HEK293 (cell line): Measurements from ENCODE around the gene MCHR1.

Experiments used
- BCL11A ChIP-seq: fragments of 450-650 bp; formaldehyde crosslinking; IDR thresholded peaks from 2 replicates; pipeline ENCODE4 v1.5.1; 2016; ENCODE audit warnings: low read depth, missing biosample characterization, missing genetic modification characterization
- BCL11B ChIP-seq: fragments of 450-650 bp; formaldehyde crosslinking; IDR thresholded peaks from 2 replicates; pipeline ENCODE4 v1.5.1; 2016; ENCODE audit warnings: low read depth, missing biosample characterization, missing genetic modification characterization
- KLF10 ChIP-seq: fragments of 450-650 bp; IDR thresholded peaks from 2 replicates; pipeline ENCODE4 v1.5.1; 2018; ENCODE audit warnings: missing biosample characterization, mild to moderate bottlenecking, missing genetic modification characterization
- KLF7 ChIP-seq: fragments of 450-650 bp; formaldehyde crosslinking; IDR thresholded peaks from 2 replicates; pipeline ENCODE4 v1.5.1; 2016; ENCODE audit warnings: missing biosample characterization, missing genetic modification characterization, borderline replicate concordance
- KLF9 ChIP-seq: fragments of 450-650 bp; formaldehyde crosslinking; IDR thresholded peaks from 2 replicates; pipeline ENCODE4 v1.5.1; 2016; ENCODE audit warnings: missing biosample characterization, missing genetic modification characterization, low read depth
- ZBTB8A ChIP-seq: fragments of 450-650 bp; formaldehyde crosslinking; IDR thresholded peaks from 2 replicates; pipeline ENCODE4 v1.5.1; 2016; ENCODE audit warnings: missing biosample characterization, missing genetic modification characterization
- ZNF140 ChIP-seq: fragments of 450-650 bp; formaldehyde crosslinking; IDR thresholded peaks from 2 replicates; pipeline ENCODE4 v1.5.1; 2016; ENCODE audit warnings: missing biosample characterization, missing genetic modification characterization
- ZNF184 ChIP-seq: fragments of 450-650 bp; IDR thresholded peaks from 2 replicates; pipeline ENCODE4 v1.5.1; 2018; ENCODE audit warnings: missing biosample characterization, mild to moderate bottlenecking, missing genetic modification characterization
- ZNF302 ChIP-seq: fragments of 450-650 bp; formaldehyde crosslinking; IDR thresholded peaks from 2 replicates; pipeline ENCODE4 v1.5.1; 2016; ENCODE audit warnings: missing biosample characterization, missing genetic modification characterization, low read depth
- ZNF335 ChIP-seq: fragments of 450-650 bp; formaldehyde crosslinking; conservative IDR thresholded peaks from 2 replicates; pipeline ENCODE4 v1.5.1; 2016; ENCODE audit warnings: missing biosample characterization, missing genetic modification characterization
- ZNF362 ChIP-seq: fragments of 450-650 bp; formaldehyde crosslinking; IDR thresholded peaks from 2 replicates; pipeline ENCODE4 v1.5.1; 2016; ENCODE audit warnings: missing biosample characterization, missing genetic modification characterization
- ZNF37A ChIP-seq: fragments of 450-650 bp; IDR thresholded peaks from 2 replicates; pipeline ENCODE4 v1.5.1; 2018; ENCODE audit warnings: missing biosample characterization, missing genetic modification characterization
- ZNF426 ChIP-seq: fragments of 450-650 bp; formaldehyde crosslinking; IDR thresholded peaks from 2 replicates; pipeline ENCODE4 v1.5.1; 2017; ENCODE audit warnings: missing biosample characterization, missing genetic modification characterization, mild to moderate bottlenecking, inconsistent platforms, moderate library complexity
- ZNF558 ChIP-seq: fragments of 450-650 bp; formaldehyde crosslinking; IDR thresholded peaks from 2 replicates; pipeline ENCODE4 v1.5.1; 2016; ENCODE audit warnings: missing biosample characterization, missing genetic modification characterization
- ZNF585B ChIP-seq: fragments of 450-650 bp; formaldehyde crosslinking; IDR thresholded peaks from 2 replicates; pipeline ENCODE4 v1.5.1; 2016; ENCODE audit warnings: missing biosample characterization, missing genetic modification characterization
- ZNF624 ChIP-seq: fragments of 450-650 bp; formaldehyde crosslinking; IDR thresholded peaks from 2 replicates; pipeline ENCODE4 v1.5.1; 2017; ENCODE audit warnings: missing biosample characterization, missing genetic modification characterization
- ZNF645 ChIP-seq: fragments of 450-650 bp; formaldehyde crosslinking; IDR thresholded peaks from 2 replicates; pipeline ENCODE4; 2016; ENCODE audit warnings: missing biosample characterization, missing genetic modification characterization
- ZNF654 ChIP-seq: fragments of 450-650 bp; formaldehyde crosslinking; IDR thresholded peaks from 2 replicates; pipeline ENCODE4 v1.5.1; 2016; ENCODE audit warnings: low read depth, missing biosample characterization, missing genetic modification characterization
- ZNF76 ChIP-seq: fragments of 450-650 bp; formaldehyde crosslinking; IDR thresholded peaks from 2 replicates; pipeline ENCODE4; 2016; ENCODE audit warnings: low read depth, missing biosample characterization, missing genetic modification characterization, borderline replicate concordance
- ZNF792 ChIP-seq: fragments of 450-650 bp; formaldehyde crosslinking; IDR thresholded peaks from 2 replicates; pipeline ENCODE4 v1.5.1; 2016; ENCODE audit warnings: missing biosample characterization, missing genetic modification characterization
- ZNF830 ChIP-seq: fragments of 450-650 bp; IDR thresholded peaks from 2 replicates; pipeline ENCODE4 v1.5.0; 2018; ENCODE audit warnings: missing biosample characterization, missing genetic modification characterization, low read depth, mild to moderate bottlenecking, moderate library complexity
- ZSCAN30 ChIP-seq: fragments of 450-650 bp; IDR thresholded peaks from 2 replicates; pipeline ENCODE4 v1.5.1; 2018; ENCODE audit warnings: missing biosample characterization, mild to moderate bottlenecking, missing genetic modification characterization, moderate library complexity
- TF ChIP-seq, protein P1 (sequence below): fragments of 450-650 bp; formaldehyde crosslinking; IDR thresholded peaks from 2 replicates; pipeline ENCODE4 v1.5.1; 2016; ENCODE audit warnings: missing biosample characterization, missing genetic modification characterization
- TF ChIP-seq, protein P2 (sequence below): fragments of 450-650 bp; formaldehyde crosslinking; optimal IDR thresholded peaks from 2 replicates; pipeline ENCODE3; 2016; ENCODE audit warnings: missing biosample characterization, mild to moderate bottlenecking, missing genetic modification characterization
- TF ChIP-seq, protein P3 (sequence below): fragments of 450-650 bp; formaldehyde crosslinking; IDR thresholded peaks from 2 replicates; pipeline ENCODE4 v1.5.1; 2016; ENCODE audit warnings: missing biosample characterization, missing genetic modification characterization
- TF ChIP-seq, protein P4 (sequence below): fragments of 450-650 bp; formaldehyde crosslinking; IDR thresholded peaks from 2 replicates; pipeline ENCODE4 v1.5.1; 2017; ENCODE audit warnings: missing biosample characterization, mild to moderate bottlenecking, missing genetic modification characterization, moderate library complexity

The MCHR1 gene

DNA sequence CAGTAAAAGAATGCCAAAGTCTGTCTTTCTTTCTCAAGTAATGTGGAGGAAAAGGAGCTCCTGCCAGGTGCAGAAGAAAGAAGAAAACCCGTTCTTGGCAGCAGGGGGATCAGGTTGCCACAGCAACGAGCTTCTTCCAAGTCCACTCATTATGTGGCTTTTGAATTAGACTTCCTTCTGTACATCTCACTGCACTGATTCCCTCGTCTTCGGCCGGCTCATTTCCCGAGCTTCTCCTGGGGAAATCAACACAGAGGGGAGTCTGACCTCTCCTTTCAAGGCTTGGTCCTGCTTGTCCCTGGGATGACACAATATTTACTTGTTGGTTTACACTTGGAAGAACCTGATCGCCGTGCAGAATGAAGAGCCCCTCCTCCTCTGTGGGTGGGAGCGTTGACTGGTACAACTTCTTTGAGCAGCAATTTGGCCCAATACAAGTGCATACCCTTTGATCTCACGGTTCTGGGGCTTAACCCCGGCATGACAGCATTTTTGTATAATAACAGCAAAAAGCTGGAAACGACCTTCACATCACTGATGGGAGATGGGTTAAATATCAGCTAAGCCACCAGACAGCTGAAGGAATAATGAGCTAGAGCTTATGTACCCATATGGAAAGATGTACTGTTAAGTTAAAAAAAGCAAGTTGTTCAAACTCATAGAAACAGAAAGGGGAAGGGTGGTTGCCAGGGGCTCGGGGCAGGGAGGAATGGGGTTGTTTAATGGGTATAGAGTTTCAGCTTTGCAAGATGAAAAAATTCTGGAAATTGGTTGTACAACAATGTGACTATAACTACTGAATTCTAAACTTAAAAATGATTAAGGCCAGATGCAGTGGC, 35.4 kb downstream of the MCHR1 start (continued):
- TF ChIP-seq, protein P1, sequence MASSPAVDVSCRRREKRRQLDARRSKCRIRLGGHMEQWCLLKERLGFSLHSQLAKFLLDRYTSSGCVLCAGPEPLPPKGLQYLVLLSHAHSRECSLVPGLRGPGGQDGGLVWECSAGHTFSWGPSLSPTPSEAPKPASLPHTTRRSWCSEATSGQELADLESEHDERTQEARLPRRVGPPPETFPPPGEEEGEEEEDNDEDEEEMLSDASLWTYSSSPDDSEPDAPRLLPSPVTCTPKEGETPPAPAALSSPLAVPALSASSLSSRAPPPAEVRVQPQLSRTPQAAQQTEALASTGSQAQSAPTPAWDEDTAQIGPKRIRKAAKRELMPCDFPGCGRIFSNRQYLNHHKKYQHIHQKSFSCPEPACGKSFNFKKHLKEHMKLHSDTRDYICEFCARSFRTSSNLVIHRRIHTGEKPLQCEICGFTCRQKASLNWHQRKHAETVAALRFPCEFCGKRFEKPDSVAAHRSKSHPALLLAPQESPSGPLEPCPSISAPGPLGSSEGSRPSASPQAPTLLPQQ (tag by site-specific recombination), result no peak
- TF ChIP-seq BCL11B (tag by site-specific recombination) (no peak), ZNF654 (tag by site-specific recombination) (no peak), ZSCAN30 (no peak), BCL11A (tag by site-specific recombination) (no peak), KLF7 (tag by site-specific recombination) (no peak), ZNF362 (tag by site-specific recombination) (no peak), ZNF140 (tag by site-specific recombination) (no peak), ZNF624 (tag by site-specific recombination) (no peak), ZNF335 (tag by site-specific recombination) (no peak), ZNF184 (tag by site-specific recombination) (no peak), KLF9 (no peak), ZNF792 (tag by site-specific recombination) (no peak), ZBTB8A (no peak), ZNF426 (tag by site-specific recombination) (no peak), ZNF76 (tag by site-specific recombination) (no peak), ZNF302 (tag by site-specific recombination) (no peak), KLF10 (tag by site-specific recombination) (no peak), ZNF645 (tag by site-specific recombination) (no peak), ZNF585B (tag by site-specific recombination) (no peak), ZNF37A (tag by site-specific recombination) (no peak), ZNF830 (tag by site-specific recombination) (no peak), ZNF558 (tag by site-specific recombination) (0 out of 2 replicates have a peak, but pooled peaks have one; percentile 45)
- TF ChIP-seq, protein P2, sequence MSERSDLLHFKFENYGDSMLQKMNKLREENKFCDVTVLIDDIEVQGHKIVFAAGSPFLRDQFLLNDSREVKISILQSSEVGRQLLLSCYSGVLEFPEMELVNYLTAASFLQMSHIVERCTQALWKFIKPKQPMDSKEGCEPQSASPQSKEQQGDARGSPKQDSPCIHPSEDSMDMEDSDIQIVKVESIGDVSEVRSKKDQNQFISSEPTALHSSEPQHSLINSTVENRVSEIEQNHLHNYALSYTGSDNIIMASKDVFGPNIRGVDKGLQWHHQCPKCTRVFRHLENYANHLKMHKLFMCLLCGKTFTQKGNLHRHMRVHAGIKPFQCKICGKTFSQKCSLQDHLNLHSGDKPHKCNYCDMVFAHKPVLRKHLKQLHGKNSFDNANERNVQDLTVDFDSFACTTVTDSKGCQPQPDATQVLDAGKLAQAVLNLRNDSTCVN (tag by site-specific recombination), result no peak
- TF ChIP-seq, protein P3, sequence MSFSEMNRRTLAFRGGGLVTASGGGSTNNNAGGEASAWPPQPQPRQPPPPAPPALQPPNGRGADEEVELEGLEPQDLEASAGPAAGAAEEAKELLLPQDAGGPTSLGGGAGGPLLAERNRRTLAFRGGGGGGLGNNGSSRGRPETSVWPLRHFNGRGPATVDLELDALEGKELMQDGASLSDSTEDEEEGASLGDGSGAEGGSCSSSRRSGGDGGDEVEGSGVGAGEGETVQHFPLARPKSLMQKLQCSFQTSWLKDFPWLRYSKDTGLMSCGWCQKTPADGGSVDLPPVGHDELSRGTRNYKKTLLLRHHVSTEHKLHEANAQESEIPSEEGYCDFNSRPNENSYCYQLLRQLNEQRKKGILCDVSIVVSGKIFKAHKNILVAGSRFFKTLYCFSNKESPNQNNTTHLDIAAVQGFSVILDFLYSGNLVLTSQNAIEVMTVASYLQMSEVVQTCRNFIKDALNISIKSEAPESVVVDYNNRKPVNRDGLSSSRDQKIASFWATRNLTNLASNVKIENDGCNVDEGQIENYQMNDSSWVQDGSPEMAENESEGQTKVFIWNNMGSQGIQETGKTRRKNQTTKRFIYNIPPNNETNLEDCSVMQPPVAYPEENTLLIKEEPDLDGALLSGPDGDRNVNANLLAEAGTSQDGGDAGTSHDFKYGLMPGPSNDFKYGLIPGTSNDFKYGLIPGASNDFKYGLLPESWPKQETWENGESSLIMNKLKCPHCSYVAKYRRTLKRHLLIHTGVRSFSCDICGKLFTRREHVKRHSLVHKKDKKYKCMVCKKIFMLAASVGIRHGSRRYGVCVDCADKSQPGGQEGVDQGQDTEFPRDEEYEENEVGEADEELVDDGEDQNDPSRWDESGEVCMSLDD (tag by site-specific recombination), result no peak
- TF ChIP-seq, protein P4, sequence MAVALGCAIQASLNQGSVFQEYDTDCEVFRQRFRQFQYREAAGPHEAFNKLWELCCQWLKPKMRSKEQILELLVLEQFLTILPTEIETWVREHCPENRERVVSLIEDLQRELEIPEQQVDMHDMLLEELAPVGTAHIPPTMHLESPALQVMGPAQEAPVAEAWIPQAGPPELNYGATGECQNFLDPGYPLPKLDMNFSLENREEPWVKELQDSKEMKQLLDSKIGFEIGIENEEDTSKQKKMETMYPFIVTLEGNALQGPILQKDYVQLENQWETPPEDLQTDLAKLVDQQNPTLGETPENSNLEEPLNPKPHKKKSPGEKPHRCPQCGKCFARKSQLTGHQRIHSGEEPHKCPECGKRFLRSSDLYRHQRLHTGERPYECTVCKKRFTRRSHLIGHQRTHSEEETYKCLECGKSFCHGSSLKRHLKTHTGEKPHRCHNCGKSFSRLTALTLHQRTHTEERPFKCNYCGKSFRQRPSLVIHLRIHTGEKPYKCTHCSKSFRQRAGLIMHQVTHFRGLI (tag by site-specific recombination), result no peak
